Mesenchymal stem cell (in vitro differentiated cells and primary cell): ENCODE results near the gene SEC14L3.

Experiments
- DNase-seq: peaks from one replicate; pipeline ENCODE4 v3.0.0-alpha.2; 2013
- H2AFZ ChIP-seq: one replicate; pipeline ENCODE4 v1.6.1; 2013; ENCODE audit warnings: low read depth, mild to moderate bottlenecking, control low read depth, inconsistent platforms, low read length, moderate library complexity
- H2AK5ac ChIP-seq: 2 replicates; pipeline ENCODE4 v1.6.1; 2013; ENCODE audit warnings: low read length, moderate library complexity, mild to moderate bottlenecking, inconsistent platforms; ENCODE audit not compliant: severe bottlenecking
- H2BK120ac ChIP-seq: one replicate; pipeline ENCODE4 v1.6.1; 2013; ENCODE audit warnings: low read depth, mild to moderate bottlenecking, inconsistent platforms, low read length, moderate library complexity
- H2BK12ac ChIP-seq, 2 experiments: one replicate each; pipeline ENCODE4 v1.6.1; 2013; ENCODE audit warnings: inconsistent platforms in 2 of 2, low read length in 2 of 2, mild to moderate bottlenecking in 2 of 2, moderate library complexity in 2 of 2, control low read depth in 1 of 2
- H2BK15ac ChIP-seq: one replicate; pipeline ENCODE4 v1.6.1; 2013; ENCODE audit warnings: mild to moderate bottlenecking, low read depth, inconsistent platforms; ENCODE audit not compliant: poor library complexity, severe bottlenecking
- H2BK5ac ChIP-seq: 2 replicates; pipeline ENCODE4 v1.6.1; 2013; ENCODE audit warnings: low read depth, mild to moderate bottlenecking, low read length, control low read depth, inconsistent platforms; ENCODE audit not compliant: poor library complexity, severe bottlenecking
- H3K14ac ChIP-seq, 2 experiments: one replicate each; pipeline ENCODE4 v1.6.1; 2013; ENCODE audit warnings: inconsistent platforms in 2 of 2, low read length in 2 of 2, control low read depth in 1 of 2, mild to moderate bottlenecking in 1 of 2, moderate library complexity in 1 of 2
- H3K18ac ChIP-seq, 2 experiments: one replicate each; pipeline ENCODE4 v1.6.1; 2013; ENCODE audit warnings: inconsistent platforms in 2 of 2, low read length in 2 of 2, control low read depth in 1 of 2, low read depth in 1 of 2, mild to moderate bottlenecking in 1 of 2
- H3K23ac ChIP-seq, 2 experiments: one replicate each; pipeline ENCODE4 v1.6.1; 2013; ENCODE audit warnings: inconsistent platforms in 2 of 2, low read length in 2 of 2, mild to moderate bottlenecking in 2 of 2, moderate library complexity in 2 of 2, control low read depth in 1 of 2
- H3K27ac ChIP-seq: 2 replicates; pipeline ENCODE4 v1.5.1; 2013; ENCODE audit warnings: mild to moderate bottlenecking, moderate library complexity, low read length, control low read depth, inconsistent platforms; ENCODE audit not compliant: poor library complexity, severe bottlenecking
- H3K27me3 ChIP-seq, 2 experiments: 2 replicates each; pipeline versions ENCODE4 v1.6.1 to v1.7.0; 2013; ENCODE audit warnings: low read length in 2 of 2, mild to moderate bottlenecking in 2 of 2, moderate library complexity in 2 of 2, control low read depth in 1 of 2, inconsistent platforms in 1 of 2; ENCODE audit not compliant: control insufficient read depth in 1 of 2, insufficient read depth in 1 of 2
- H3K36me3 ChIP-seq, 2 experiments: 2 replicates each; pipeline versions ENCODE4 v1.6.1 to v1.7.0; 2013; ENCODE audit warnings: low read length in 2 of 2, control low read depth in 1 of 2, inconsistent platforms in 1 of 2, low read depth in 1 of 2, mild to moderate bottlenecking in 1 of 2; ENCODE audit not compliant: insufficient read depth in 2 of 2, control insufficient read depth in 1 of 2
- H3K4ac ChIP-seq, 2 experiments: one replicate each; pipeline ENCODE4 v1.6.1; 2013; ENCODE audit warnings: inconsistent platforms in 2 of 2, low read length in 2 of 2, mild to moderate bottlenecking in 2 of 2, moderate library complexity in 2 of 2, control low read depth in 1 of 2, low read depth in 1 of 2
- H3K4me1 ChIP-seq: 2 replicates; pipeline ENCODE4 v1.6.1; 2013; ENCODE audit warnings: low read depth, low read length, control low read depth; ENCODE audit not compliant: control insufficient read depth, insufficient read depth
- H3K4me2 ChIP-seq: 2 replicates; pipeline ENCODE4 v1.6.1; 2013; ENCODE audit warnings: low read length, mild to moderate bottlenecking, inconsistent platforms; ENCODE audit not compliant: poor library complexity, severe bottlenecking
- H3K4me3 ChIP-seq, 2 experiments: 2 replicates each; pipeline versions ENCODE4 v1.5.1 to v1.7.0; 2013; ENCODE audit warnings: low read length in 2 of 2, mild to moderate bottlenecking in 2 of 2, control low read depth in 1 of 2, low read depth in 1 of 2; ENCODE audit not compliant: insufficient read depth in 1 of 2
- H3K79me1 ChIP-seq: replicated peaks from 2 replicates; pipeline ENCODE4 v1.6.1; 2013; ENCODE audit warnings: mild to moderate bottlenecking, control low read depth, low read length, inconsistent platforms; ENCODE audit not compliant: poor library complexity, severe bottlenecking
- H3K9ac ChIP-seq: 2 replicates; pipeline ENCODE4 v1.7.0; 2013; ENCODE audit warnings: mild to moderate bottlenecking, low read length, moderate library complexity
- H3K9me3 ChIP-seq: 2 replicates; pipeline ENCODE4 v1.7.0; 2013; ENCODE audit warnings: mild to moderate bottlenecking, low read length; ENCODE audit not compliant: control insufficient read depth
- H4K8ac ChIP-seq: one replicate; pipeline ENCODE4 v1.6.1; 2013; ENCODE audit warnings: inconsistent platforms, mild to moderate bottlenecking, low read length, moderate library complexity
- H4K91ac ChIP-seq: one replicate; pipeline ENCODE4 v1.6.1; 2013; ENCODE audit warnings: mild to moderate bottlenecking, low read length, inconsistent platforms
- WGBS: methylation state at CpG from one replicate; pipeline ENCODE4 v1.1.7; 2013; ENCODE audit warnings: mixed read lengths; 5-methylcytosine and 5-hydroxymethylcytosine counted together

The SEC14L3 gene

DNA sequence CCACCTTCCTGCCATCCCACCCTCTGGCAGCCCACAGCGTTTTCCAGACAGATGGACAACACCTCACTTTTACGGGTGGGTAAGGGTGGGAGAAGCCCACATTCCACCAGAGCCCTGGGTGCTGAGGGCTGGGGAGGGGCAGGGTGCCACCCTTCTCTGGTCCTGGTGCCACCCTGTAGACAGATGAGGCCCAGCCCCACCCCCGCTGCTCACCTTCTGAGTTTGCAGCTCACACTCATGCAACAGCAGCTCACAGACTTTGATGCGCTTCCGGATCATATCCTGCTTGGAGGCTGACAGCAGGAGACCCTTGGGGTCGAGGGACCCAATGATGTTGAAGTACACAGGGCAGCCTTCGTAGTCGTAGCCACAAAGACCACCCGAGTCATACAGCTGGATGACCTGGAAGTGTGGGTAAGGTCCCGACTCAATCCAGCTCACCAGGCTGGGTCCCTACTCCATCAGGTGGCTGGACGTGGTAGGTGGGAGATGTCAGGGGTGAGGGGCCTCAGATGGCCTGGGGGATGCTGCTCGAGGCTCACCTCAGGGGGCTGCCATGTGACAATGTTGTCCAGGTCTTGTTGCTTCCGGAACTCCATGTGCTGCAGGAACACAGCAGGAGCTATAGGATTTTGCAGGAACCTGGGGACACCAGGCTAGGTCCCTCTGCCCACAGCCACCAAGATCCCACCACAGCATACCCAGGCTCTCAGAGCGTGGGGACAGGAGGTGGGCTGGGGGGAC is 23.4 kb upstream of the SEC14L3 start:
- H3K4me3 ChIP-seq: no peak overlapping the region
- H3K4ac ChIP-seq: no peak overlapping the region
- H3K14ac ChIP-seq: no peak overlapping the region
- no peak overlapping the region for H4K8ac ChIP-seq
- H3K4me1 ChIP-seq: no peaks in the 10 kb centered on the region
- no peak overlapping the region for H3K9ac ChIP-seq
- no peaks in the 10 kb centered on the region for H3K36me3 ChIP-seq
- no peak overlapping the region for H2AFZ ChIP-seq
- no peak overlapping the region for H2AK5ac ChIP-seq
- H2BK120ac ChIP-seq: no peak overlapping the region
- no peak overlapping the region for H3K18ac ChIP-seq
- no peak overlapping the region for H2BK12ac ChIP-seq
- H3K79me1 ChIP-seq: no peaks in the 10 kb centered on the region
- no peak overlapping the region for H2BK5ac ChIP-seq
- H3K9me3 ChIP-seq: no peaks in the 10 kb centered on the region
- peaks cover 32 to 61% of the 10 kb centered on the region in 2 experiments for H3K27me3 ChIP-seq
- 85% methylated on average over 14 of the region's 14 CpGs for WGBS
- no peak overlapping the region for H4K91ac ChIP-seq
- H3K23ac ChIP-seq: no peak overlapping the region
- DNase-seq: no peak
- no peak overlapping the region for H3K27ac ChIP-seq
- H3K4me2 ChIP-seq: no peak overlapping the region
- H2BK15ac ChIP-seq: no peak overlapping the region

DNA sequence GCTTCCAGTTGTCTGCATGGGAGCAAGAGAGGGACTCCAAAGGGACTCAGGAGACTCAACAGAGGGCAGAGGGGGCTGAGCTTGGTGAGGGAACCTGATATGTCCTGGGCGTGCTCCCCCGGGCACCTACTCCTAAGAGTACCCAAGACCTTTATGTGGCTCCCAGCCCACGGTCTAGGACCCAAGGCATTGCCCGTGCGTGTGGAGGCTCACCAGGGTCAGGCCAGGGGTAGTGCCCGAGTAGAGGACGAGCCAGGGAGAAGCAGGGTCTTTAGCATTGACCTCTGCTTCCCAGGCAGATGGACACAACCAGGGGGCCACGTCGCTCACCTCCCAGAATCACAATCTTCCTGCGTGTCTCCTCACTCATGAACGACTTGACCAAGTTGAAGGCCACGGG is 20.3 kb upstream of the SEC14L3 start:
- DNase-seq: no peak
- no peak overlapping the region for H2BK12ac ChIP-seq
- no peak overlapping the region for H3K27ac ChIP-seq
- no peak overlapping the region for H4K91ac ChIP-seq
- H2BK15ac ChIP-seq: no peak overlapping the region
- H2BK5ac ChIP-seq: no peak overlapping the region
- H2AFZ ChIP-seq: no peak overlapping the region
- H3K79me1 ChIP-seq: no peaks in the 10 kb centered on the region
- H4K8ac ChIP-seq: no peak overlapping the region
- peaks cover 40 to 75% of the 10 kb centered on the region in 2 experiments for H3K27me3 ChIP-seq
- no peak overlapping the region for H3K14ac ChIP-seq
- H2AK5ac ChIP-seq: no peak overlapping the region
- H3K23ac ChIP-seq: no peak overlapping the region
- no peak overlapping the region for H3K4me2 ChIP-seq
- H3K4me3 ChIP-seq: no peak overlapping the region
- H3K4me1 ChIP-seq: no peaks in the 10 kb centered on the region
- H3K18ac ChIP-seq: no peak overlapping the region
- H2BK120ac ChIP-seq: no peak overlapping the region
- H3K36me3 ChIP-seq: no peaks in the 10 kb centered on the region
- no peaks in the 10 kb centered on the region for H3K9me3 ChIP-seq
- no peak overlapping the region for H3K9ac ChIP-seq
- H3K4ac ChIP-seq: no peak overlapping the region
- 85% methylated on average over 12 of the region's 12 CpGs for WGBS

DNA sequence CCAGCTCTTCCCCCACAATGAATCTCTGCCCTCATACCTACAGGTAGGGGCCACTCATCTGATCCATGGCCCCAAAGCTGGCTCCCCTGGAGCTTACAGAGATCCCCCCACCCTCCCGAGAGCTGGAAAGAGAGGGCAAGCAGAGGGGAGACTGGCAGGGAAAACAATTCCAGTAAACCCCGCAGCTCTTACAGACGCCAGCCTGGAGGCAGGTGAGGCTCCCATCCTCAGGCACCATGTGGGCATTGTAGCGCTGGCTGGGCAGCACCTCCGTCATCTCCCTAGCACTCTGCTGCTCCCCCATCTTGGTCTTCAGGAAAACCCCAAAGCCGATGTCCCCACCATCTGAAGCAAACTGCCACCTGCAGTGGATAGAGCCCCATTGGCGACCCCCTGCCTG is 19.6 kb upstream of the SEC14L3 start:
- no peak overlapping the region for H3K4ac ChIP-seq
- no peaks in the 10 kb centered on the region for H3K9me3 ChIP-seq
- no peak for DNase-seq
- H2BK5ac ChIP-seq: no peak overlapping the region
- no peak overlapping the region for H3K18ac ChIP-seq
- H4K91ac ChIP-seq: no peak overlapping the region
- no peak overlapping the region for H3K4me3 ChIP-seq
- H3K9ac ChIP-seq: no peak overlapping the region
- no peak overlapping the region for H2BK12ac ChIP-seq
- no peaks in the 10 kb centered on the region for H3K79me1 ChIP-seq
- H2AK5ac ChIP-seq: no peak overlapping the region
- no peak overlapping the region for H3K4me2 ChIP-seq
- H3K27ac ChIP-seq: no peak overlapping the region
- H4K8ac ChIP-seq: no peak overlapping the region
- no peaks in the 10 kb centered on the region for H3K4me1 ChIP-seq
- peaks cover 36 to 71% of the 10 kb centered on the region in 2 experiments for H3K27me3 ChIP-seq
- WGBS: 91% methylated on average over 5 of the region's 7 CpGs
- H3K36me3 ChIP-seq: no peaks in the 10 kb centered on the region
- no peak overlapping the region for H2BK120ac ChIP-seq
- H2AFZ ChIP-seq: no peak overlapping the region
- no peak overlapping the region for H3K14ac ChIP-seq
- no peak overlapping the region for H2BK15ac ChIP-seq
- no peak overlapping the region for H3K23ac ChIP-seq

DNA sequence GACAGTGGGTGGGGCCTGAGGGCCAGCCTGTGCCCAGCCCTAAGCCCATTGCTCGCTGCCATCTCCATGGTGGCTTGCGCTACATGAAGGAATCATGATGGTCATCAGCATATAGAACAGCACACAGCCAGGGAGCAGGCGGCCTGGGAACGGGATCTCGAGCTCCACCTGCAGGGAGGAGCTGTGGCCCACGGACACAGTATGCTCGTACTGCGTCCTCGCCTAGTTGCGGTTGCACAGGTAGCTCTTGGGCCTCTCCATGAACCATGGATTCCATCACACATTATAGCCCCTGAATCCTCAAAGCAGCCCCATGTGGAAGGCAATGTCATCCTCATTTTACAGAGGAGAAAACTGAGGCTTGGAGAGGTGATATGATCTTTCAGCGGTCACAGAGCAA is 18.6 kb upstream of the SEC14L3 start:
- no peak for DNase-seq
- Histone ChIP-seq H3K4me1 (peaks cover 2% of the 10 kb centered on the region), H3K79me1 (no peaks in the 10 kb centered on the region), H2BK120ac (no peak overlapping the region), H3K4me2 (no peak overlapping the region), H3K4ac (no peak overlapping the region), H3K18ac (no peak overlapping the region), H3K27ac (no peak overlapping the region), H3K23ac (no peak overlapping the region), H2BK12ac (no peak overlapping the region), H3K14ac (no peak overlapping the region), H4K91ac (no peak overlapping the region), H4K8ac (no peak overlapping the region), H2BK15ac (no peak overlapping the region), H3K9me3 (no peaks in the 10 kb centered on the region), H3K4me3 (no peak overlapping the region), H3K9ac (no peak overlapping the region), H3K36me3 (no peaks in the 10 kb centered on the region), H3K27me3 (peaks cover 28 to 61% of the 10 kb centered on the region in 2 experiments), H2BK5ac (no peak overlapping the region), H2AK5ac (no peak overlapping the region), H2AFZ (no peak overlapping the region)
- 69% methylated on average over 11 of the region's 11 CpGs for WGBS
